K562 (cell line): Measurements from ENCODE around the gene WDR88. TPM values are rescaled to one million over a fixed set of nuclear protein-coding genes. Genes with fewer than 3 reads are reported as not detected.

Experiments used
- BMI1 ChIP-seq: fragments of 150-350 bp; IDR thresholded peaks from 2 replicates; pipeline ENCODE4 v1.6.1; 2014; ENCODE audit warnings: low read length
- DEAF1 ChIP-seq: fragments of 450-650 bp; formaldehyde crosslinking; IDR thresholded peaks from 2 replicates; pipeline ENCODE4 v1.4.0; 2020; ENCODE audit warnings: mild to moderate bottlenecking, moderate library complexity
- FOXK1 ChIP-seq: sonication (generic); formaldehyde crosslinking; IDR thresholded peaks from 2 replicates; pipeline ENCODE4 v1.8.0; 2022; ENCODE audit warnings: missing genetic modification reagents, mild to moderate bottlenecking, borderline replicate concordance
- FOXP4 ChIP-seq: sonication (generic); formaldehyde crosslinking; IDR thresholded peaks from 2 replicates; pipeline ENCODE4 v1.8.0; 2022; ENCODE audit warnings: mild to moderate bottlenecking, missing genetic modification reagents, borderline replicate concordance
- GTF2F1 ChIP-seq: IDR thresholded peaks from 2 replicates; pipeline ENCODE4 v1.6.1; 2011; ENCODE audit warnings: low read depth, low read length, improper control_type of control experiment
- HDAC2 ChIP-seq: fragments of 450-650 bp; IDR thresholded peaks from 2 replicates; pipeline ENCODE4 v1.6.1; 2016; ENCODE audit warnings: mild to moderate bottlenecking
- MXD1 ChIP-seq: fragments of 250-450 bp; sonication (Bioruptor Pico); IDR thresholded peaks from 2 replicates; pipeline ENCODE4 v1.8.0; 2021; ENCODE audit warnings: borderline replicate concordance, mild to moderate bottlenecking, moderate library complexity; ENCODE audit not compliant: poor library complexity, severe bottlenecking
- NFE2 ChIP-seq: IDR thresholded peaks from 2 replicates; pipeline ENCODE4 v1.6.1; 2014; ENCODE audit warnings: antibody characterized with exemption, low read depth
- NR4A1 ChIP-seq, 2 experiments: fragments of 250-450 bp in 1 of 2; fragments of 450-650 bp in 1 of 2; sonication (Bioruptor Pico) in 1 of 2; IDR thresholded peaks; 2 replicates each; pipeline versions ENCODE4 v1.4.0 to v1.6.1; 2016 to 2020; ENCODE audit warnings: mild to moderate bottlenecking in 2 of 2, missing compliant biosample characterization in 1 of 2, missing genetic modification characterization in 1 of 2, moderate library complexity in 1 of 2
- POLR2AphosphoS2 ChIP-seq: IDR thresholded peaks from 2 replicates; pipeline ENCODE4 v1.6.1; 2012; ENCODE audit warnings: low read length, improper control_type of control experiment
- RREB1 ChIP-seq: fragments of 250-450 bp; sonication (Bioruptor Pico); IDR thresholded peaks from 2 replicates; pipeline ENCODE4 v1.4.0; 2020
- SRF ChIP-seq, 2 experiments: fragments of 250-450, 450-650 bp in 1 of 2; sonication (Bioruptor Pico) in 1 of 2; sonication (generic) in 1 of 2; formaldehyde crosslinking; IDR thresholded peaks; 2 replicates each; pipeline versions ENCODE4 v1.5.0 to v1.5.1; 2020 to 2022; ENCODE audit warnings: mild to moderate bottlenecking in 1 of 2, missing genetic modification reagents in 1 of 2
- TBP ChIP-seq: optimal IDR thresholded peaks from 2 replicates; pipeline ENCODE3; 2011; ENCODE audit warnings: low read depth, low read length, improper control_type of control experiment
- ZNF277 ChIP-seq: fragments of 250-450 bp; sonication (Bioruptor Pico); IDR thresholded peaks from 2 replicates; pipeline ENCODE4 v1.8.0; 2022; ENCODE audit warnings: inconsistent platforms, mild to moderate bottlenecking, moderate library complexity, borderline replicate concordance
- ZNF668 ChIP-seq: fragments of 250-450 bp; sonication (Bioruptor Pico); IDR thresholded peaks from 2 replicates; pipeline ENCODE4 v1.8.0; 2022; ENCODE audit warnings: mild to moderate bottlenecking, inconsistent platforms
- polyA plus RNA-seq, 8 experiments: library from polyadenylated mRNA; depleted of rRNA in 4 of 8; stranded (reverse) in 5 of 8; unstranded in 3 of 8; fragments of >200 nt; fragmentation: Nextera tagmentation in 2 of 8; fragmentation: Illumina TruSeq in 1 of 8; extraction: Ambion mirVana in 2 of 8; extraction: Trizol in 1 of 8; gene quantifications; 2 replicates each; pipeline versions ENCODE4 v1.2.1 to v1.2.3, GENCODE V29; 2011 to 2014; ENCODE audit warnings: inconsistent platforms in 1 of 8, missing spikeins in 1 of 8
- total RNA-seq, 7 experiments: library from RNA; depleted of rRNA in 6 of 7; stranded (reverse); fragments of >200 nt in 6 of 7; fragmentation: Illumina TruSeq in 2 of 7; extraction: Trizol in 2 of 7; gene quantifications; 2 replicates each; pipeline versions ENCODE4 v1.2.1 to v1.2.3, GENCODE V29; 2011 to 2021; ENCODE audit warnings: low replicate concordance in 1 of 7

WDR88 gene
- total and polyA plus RNA-seq, 9 of the 15 experiments (the other 6 are each of a cell fraction or from before 2014, with no cell fraction given): 0.03 to 0.04 TPM; not detected in 7

- TF ChIP-seq NR4A1 (CRISPR knock-in tag; IDR thresholded peaks at IDR 0.05) (no peak), NR4A1 (tag; IDR thresholded peaks at IDR 0.05) (no peak), MXD1 (CRISPR knock-in tag) (no peak), TBP (no peak), ZNF277 (CRISPR knock-in tag) (no peak), GTF2F1 (no peak), POLR2AphosphoS2 (no peak), ZNF668 (CRISPR knock-in tag) (no peak), BMI1 (no peak), HDAC2 (0 out of 2 replicates have a peak, but pooled peaks have one; percentile 12), NFE2 (no peak), FOXK1 (CRISPR knock-in tag) (0 out of 2 replicates have a peak, but pooled peaks have one; percentile 25), FOXP4 (CRISPR knock-in tag) (no peak), RREB1 (CRISPR knock-in tag) (0 out of 2 replicates have a peak, but pooled peaks have one; percentile 36), DEAF1 (CRISPR knock-in tag) (no peak), SRF (CRISPR knock-in tag; IDR thresholded peaks at IDR 0.05) (no peak)
Measured at GRCh38 chr19:33175886-33176669, 44.2 kb downstream of the WDR88 start (continued).
